GM10266 (cell line): ENCODE data around the gene MTMR12.

ENCODE experiments used
- DNase-seq: peaks from one replicate; pipeline ENCODE4 v3.0.0; 2012; ENCODE audit errors: extremely low spot score
- CTCF ChIP-seq: IDR thresholded peaks from 2 replicates; pipeline ENCODE4 v1.5.1; 2012; ENCODE audit warnings: mild to moderate bottlenecking, low read depth; ENCODE audit not compliant: control insufficient read depth, insufficient read depth; ENCODE audit errors: missing control alignments

The MTMR12 gene

DNA sequence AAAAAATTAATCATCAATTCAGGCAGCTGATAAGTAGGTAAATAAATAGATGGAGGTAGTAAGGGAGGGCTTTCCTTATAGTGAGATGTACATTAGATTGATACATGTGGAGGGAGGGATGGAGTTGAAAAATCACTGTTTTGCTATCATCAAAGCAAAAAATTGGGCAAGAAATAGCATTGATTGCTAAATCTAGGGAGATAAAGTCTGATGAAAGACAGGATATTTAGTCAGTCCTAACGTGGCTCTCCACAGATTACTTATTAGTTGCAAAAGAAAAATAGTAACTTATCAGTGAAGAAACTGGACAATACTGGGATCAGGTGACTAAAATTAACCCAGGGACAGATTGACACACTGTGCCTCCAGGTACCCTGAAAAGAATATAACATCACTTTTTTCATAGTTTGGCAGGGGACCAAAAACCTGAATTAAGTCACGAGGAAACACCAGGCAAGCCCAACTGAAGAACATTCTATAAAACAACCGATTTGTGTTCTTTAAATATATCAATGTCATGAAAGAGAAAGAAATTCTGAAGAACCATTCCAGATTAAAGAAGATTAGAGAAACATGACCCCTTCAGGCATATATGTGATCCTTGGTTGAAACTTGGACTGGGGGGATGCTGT, 111.5 kb downstream of the MTMR12 start:
- DNase-seq, result no peak
- TF ChIP-seq CTCF, result no peak

DNA sequence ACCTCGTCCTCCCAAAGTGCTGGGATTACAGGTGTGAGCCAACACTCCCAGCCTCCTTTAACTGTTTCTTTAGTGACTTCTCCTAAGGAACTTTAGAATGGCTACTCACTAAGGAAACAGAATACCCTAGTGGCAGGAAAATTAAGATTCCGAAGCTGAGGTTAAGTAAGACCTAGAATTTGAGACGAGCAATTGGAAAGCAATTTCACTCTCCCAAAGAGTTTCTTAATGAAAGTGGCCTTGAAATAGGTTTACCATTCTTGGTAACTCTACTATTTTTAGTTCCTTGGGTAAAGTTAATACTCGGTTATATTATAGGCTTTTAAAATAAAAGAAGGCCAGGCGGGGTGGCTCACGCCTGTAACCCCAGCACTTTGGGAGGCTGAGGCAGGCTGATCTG, 115.7 kb downstream of the MTMR12 start:
- TF ChIP-seq CTCF, result no peak

DNA sequence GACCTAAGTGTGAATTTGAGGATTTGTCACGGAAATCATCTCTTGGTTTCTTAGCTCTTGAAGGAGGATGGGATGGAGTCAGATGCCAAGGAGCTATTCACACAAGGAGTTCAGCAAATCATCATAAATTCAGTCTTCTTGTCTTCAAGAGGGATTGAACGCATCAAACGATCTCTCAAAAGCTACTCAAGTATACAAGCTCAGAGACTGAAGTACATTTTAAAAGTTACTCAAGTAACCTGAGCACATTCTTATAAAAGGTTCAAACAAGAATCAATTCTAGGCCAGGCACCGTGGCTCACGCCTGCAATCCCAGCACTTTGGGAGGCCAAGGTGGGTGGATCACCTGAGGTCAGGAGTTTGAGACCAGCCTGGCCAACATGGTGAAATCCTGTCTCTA, 117.5 kb downstream of the MTMR12 start:
- DNase-seq, result no peak
- TF ChIP-seq CTCF, result no peak

More for the DNA sequence above, 115.7 kb downstream of the MTMR12 start:
- DNase-seq, result no peak

- DNase-seq, result no peak
- TF ChIP-seq CTCF, result no peak
These were observed 119.1 kb downstream of the MTMR12 start for GRCh38 chr5:32193591-32193990.

- DNase-seq, result no peak
- TF ChIP-seq CTCF, result no peak
These were observed 122.6 kb downstream of the MTMR12 start for GRCh38 chr5:32190095-32190494.

DNA sequence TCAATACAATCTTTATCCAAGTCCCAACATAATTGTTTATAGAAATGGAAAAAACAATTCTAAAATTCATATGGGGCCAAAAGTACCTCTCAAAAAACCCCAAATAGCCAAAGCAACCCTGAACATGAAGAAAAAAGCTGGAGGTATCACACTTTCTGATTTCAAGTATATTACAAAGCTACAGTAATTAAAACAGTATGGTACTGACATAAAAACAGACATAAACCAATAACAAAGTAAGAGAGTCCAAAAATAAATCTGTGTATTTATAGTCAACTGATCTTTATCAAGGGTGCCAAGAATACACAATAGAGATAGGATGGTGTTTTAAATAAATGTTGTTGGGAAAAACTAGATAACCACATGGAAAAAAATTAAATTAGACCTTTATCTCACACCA, 125.1 kb downstream of the MTMR12 start:
- TF ChIP-seq CTCF, result no peak
- DNase-seq, result no peak

GRCh38 chr5:32182463-32183063, 130.2 kb downstream of the MTMR12 start:
- TF ChIP-seq CTCF, result no peak
- DNase-seq, result no peak
